ENCODE results near the gene SLC16A1. TPM values are rescaled to one million over a fixed set of nuclear protein-coding genes. Genes with fewer than 3 reads are reported as not detected.

SLC16A1 gene
- total RNA-seq, 2 donors from 2014 or later = 69.0 to 88.3 TPM

DNA sequence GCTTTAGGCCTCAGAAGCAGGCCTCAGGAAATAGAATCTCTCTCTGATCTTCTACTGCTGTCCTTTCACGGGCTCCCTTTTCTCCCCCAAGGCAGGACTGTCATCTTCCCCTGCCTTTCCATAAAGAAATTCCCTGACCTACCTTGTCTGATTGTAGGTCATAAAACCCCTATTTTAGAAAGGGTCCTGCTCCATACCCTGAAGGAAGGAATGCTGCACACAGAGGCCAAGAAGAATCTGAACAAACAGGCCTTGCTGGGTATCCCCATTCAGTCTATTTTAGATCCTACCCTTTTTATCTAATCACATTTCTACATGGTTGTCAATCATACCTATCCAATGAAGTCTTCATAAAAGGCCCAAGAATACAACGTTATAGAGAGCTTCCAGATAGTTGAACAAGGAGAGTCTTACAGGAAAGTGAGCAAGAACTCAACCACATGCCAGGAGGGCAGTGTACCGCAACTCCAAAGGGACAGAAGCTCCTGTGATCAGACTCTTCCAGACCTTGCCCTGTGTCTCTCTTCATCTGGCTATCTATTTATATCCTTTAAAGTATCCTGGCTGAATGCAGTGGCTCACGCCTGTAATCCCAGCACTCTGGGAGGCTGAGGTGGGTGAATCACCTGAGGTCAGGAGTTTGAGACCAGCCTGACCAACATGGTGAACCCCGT is 93.1 kb downstream of the SLC16A1 start:
- H3K4me1 ChIP-seq = no peaks in the 10 kb centered on the region
- no peak overlapping the region for H3K27ac ChIP-seq
- TF ChIP-seq, protein P1, sequence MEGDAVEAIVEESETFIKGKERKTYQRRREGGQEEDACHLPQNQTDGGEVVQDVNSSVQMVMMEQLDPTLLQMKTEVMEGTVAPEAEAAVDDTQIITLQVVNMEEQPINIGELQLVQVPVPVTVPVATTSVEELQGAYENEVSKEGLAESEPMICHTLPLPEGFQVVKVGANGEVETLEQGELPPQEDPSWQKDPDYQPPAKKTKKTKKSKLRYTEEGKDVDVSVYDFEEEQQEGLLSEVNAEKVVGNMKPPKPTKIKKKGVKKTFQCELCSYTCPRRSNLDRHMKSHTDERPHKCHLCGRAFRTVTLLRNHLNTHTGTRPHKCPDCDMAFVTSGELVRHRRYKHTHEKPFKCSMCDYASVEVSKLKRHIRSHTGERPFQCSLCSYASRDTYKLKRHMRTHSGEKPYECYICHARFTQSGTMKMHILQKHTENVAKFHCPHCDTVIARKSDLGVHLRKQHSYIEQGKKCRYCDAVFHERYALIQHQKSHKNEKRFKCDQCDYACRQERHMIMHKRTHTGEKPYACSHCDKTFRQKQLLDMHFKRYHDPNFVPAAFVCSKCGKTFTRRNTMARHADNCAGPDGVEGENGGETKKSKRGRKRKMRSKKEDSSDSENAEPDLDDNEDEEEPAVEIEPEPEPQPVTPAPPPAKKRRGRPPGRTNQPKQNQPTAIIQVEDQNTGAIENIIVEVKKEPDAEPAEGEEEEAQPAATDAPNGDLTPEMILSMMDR (IDR thresholded peaks at IDR 0.05) = no peak
- H3K36me3 ChIP-seq = no peaks in the 10 kb centered on the region
- H3K4me3 ChIP-seq = no peak overlapping the region
- no peaks in the 10 kb centered on the region for H3K9me3 ChIP-seq
- no peaks in the 10 kb centered on the region for H3K27me3 ChIP-seq
- DNase-seq (ENCODE audit: low spot score) = no peak

Other genes with a start within 250 kb of the SLC16A1 start
- 100 to 1,000 TPM; 190 to 330 TPM for gene RHOC, start 249.1 kb downstream of the SLC16A1 start, total RNA-seq
- 1 to 10 TPM; 5.5 to 7.9 TPM for gene PPM1J, start 240.9 kb downstream of the SLC16A1 start, total RNA-seq
- gene LRIG2, start 117.0 kb upstream of the SLC16A1 start, total RNA-seq = 10 to 100 TPM in 1 of 2 donors, 1 to 10 TPM in 1; 7.1 to 10.4 TPM